IPS-NIHi7 (cell line): ENCODE data around the gene C1QTNF1.
A peak's percentile ranks its signal among the peaks of the same experiment; 100 is the strongest.
"Not testable (repeated sequence)": the region's sequence is repeated elsewhere in the genome, so short reads cannot be mapped to it uniquely, and the experiment has no call there.

Source experiments
- DNase-seq: peaks from one replicate; pipeline ENCODE4 v3.0.0; 2012; ENCODE audit warnings: mixed read lengths; ENCODE audit errors: extremely low spot score

Gene C1QTNF1

DNA sequence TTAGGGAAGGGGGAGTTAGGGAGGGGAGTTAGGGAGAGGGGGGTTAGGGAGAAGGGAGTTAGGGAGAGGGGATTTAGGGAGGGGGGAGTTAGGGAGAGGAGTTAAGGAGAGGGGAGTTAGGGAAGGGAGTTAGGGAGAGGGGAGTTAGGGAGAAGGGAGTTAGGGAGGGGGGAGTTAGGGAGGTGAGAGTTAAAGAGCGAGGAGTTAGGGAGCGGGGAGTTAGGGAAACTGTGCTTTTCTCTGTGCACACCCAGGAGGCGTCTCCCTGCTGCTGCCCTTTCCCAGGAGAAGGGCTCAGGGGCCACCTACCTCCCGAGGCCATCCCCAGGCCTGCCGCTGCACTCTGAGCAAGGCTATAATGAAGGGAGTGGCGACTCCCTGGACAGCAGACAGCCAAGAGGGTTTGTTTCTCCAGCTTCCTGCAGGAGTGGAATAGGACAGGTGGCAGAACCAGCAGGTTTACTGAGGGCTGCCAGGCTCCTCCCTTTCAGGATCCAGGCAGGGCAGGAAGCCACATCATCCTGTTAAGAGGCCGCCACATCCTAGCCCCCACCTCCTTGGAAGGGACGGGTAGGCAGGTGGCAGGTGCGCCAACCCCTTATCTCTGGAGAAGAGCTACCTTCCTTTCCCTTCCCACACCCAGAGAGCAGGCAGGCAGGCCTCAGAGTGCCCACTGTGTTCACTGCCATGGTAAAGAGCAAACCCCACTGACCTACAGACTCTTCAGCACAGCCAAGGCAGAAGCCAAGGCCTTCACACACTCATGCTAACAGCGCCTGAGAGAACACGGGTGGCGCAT is 18.7 kb upstream of the C1QTNF1 start:
- DNase-seq, result no peak

DNA sequence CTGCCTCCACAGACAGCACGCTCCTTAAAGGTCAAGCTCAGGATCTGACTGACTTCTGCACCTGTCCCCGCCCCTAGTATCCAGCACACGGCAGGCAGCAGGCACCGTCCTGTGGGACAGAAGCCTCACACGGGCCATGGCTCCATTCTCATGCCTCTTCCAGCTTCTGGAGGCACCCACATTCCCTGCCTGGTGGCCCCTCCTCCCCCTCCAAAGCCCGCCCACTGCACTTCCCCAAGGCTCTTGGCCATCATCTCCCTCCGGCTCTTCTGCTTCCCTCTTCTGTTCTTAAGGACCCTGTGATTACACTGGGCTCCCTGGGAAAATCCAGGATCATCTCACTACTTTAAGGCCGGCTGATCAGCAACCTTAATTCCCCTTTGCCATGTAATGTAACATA is 17.9 kb upstream of the C1QTNF1 start:
- no peak for DNase-seq

DNA sequence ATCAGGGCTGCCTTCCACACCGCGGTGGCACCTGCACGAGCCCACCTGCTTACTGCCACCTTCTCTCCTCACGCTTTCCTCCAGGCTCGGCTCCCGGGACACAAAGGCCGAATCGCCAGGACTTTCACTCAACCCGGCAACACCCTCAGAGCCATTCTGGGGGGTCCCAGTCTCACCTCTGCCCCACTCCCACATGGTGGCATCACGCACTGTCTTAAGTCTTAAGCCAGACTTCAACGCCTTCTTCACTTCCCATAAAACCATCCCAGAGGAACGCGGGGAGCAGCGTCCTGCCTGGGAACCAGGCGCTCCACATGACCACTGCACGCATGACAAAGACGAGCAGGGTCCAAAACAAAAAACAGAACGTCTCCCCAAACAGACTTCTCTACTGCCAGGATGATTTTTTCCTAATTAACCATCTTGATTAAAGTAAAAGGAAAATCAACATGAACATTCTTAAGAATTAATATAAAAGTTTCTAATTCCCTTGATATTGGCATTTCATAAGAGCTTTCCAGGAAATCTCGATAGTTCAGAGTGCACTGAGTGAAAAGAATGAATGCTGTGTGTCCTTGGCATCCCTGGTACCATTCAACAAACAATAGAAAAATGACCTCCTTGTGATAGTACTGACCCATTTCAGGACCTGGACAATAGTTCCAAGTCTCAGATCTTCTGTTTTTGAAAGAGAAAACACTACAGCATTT is 17.0 kb upstream of the C1QTNF1 start:
- no peak for DNase-seq

DNA sequence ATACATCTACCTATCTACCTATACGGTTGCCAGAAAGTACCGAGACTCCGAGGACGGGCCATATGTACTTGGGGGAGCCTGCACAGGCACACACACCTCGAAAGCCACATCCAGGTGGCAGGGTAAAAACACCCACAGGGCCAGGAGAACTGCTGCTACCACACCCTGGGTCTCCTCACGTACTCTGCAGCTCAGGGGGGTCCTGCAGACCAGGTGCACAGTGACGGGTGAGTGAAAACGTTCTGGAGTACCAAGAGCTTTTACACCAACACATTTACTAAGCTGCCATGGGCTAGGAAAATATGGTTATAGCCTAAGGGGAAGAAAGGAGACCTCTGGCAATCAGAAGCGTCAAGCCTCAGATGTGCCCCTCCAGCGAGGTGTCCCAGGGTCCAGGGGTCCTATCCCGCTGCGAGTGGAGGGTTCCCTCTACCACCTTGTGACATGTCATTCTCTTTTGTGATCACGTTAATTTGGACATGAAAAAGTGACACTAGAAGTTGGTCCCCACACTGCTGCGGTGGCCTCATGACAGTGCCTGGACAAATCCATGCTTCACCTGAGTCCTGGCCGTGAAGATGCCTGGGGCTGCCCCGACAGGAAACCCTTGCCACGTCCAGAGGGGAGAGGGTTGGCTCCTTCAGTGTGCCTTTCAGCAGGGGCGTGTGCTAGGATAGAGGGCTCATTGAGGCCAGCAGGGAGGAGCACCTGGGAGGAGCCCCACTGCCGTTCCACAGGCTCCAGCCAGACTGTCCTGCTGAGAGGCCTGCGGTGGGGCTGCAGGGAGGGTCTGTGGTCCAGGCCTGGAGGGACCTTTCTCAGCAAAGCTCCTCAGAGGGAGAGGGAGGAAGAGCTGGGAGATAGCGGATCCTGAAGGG is 16.2 kb upstream of the C1QTNF1 start:
- no peak for DNase-seq

DNA sequence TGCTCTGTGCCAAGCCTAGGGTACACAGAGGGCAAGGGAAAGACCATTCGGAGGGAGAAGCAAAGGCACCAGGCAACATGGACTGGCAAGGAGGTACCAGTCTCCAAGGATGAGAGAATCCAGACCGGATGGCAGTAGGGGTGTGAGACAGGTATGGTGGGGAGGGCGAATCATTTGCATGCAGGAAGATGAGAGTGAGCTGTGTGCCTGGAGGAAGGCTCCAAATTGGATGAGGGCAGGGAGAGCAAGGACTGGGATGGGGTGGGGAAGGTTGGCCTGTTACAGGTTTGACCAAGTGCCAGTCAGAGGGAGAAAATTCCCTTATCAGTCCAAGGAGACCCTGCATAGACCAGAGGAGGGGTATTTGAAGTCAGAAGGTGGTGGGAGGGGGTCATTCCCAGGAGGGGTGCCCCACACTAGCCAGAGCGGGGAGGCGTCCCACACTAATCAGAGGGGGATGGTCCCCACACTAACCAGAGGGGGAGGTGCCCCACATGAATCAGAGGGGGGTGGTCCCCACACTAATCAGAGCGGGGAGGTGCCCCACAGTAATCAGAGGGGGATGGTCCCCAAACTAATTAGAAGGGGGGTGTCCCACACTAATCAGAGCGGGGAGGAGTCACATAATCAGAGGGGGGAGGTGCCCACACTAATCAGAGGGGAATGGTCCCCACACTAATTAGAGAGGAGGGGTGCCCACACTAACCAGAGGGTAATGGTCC is 15.1 kb upstream of the C1QTNF1 start:
- DNase-seq, result no peak

DNA sequence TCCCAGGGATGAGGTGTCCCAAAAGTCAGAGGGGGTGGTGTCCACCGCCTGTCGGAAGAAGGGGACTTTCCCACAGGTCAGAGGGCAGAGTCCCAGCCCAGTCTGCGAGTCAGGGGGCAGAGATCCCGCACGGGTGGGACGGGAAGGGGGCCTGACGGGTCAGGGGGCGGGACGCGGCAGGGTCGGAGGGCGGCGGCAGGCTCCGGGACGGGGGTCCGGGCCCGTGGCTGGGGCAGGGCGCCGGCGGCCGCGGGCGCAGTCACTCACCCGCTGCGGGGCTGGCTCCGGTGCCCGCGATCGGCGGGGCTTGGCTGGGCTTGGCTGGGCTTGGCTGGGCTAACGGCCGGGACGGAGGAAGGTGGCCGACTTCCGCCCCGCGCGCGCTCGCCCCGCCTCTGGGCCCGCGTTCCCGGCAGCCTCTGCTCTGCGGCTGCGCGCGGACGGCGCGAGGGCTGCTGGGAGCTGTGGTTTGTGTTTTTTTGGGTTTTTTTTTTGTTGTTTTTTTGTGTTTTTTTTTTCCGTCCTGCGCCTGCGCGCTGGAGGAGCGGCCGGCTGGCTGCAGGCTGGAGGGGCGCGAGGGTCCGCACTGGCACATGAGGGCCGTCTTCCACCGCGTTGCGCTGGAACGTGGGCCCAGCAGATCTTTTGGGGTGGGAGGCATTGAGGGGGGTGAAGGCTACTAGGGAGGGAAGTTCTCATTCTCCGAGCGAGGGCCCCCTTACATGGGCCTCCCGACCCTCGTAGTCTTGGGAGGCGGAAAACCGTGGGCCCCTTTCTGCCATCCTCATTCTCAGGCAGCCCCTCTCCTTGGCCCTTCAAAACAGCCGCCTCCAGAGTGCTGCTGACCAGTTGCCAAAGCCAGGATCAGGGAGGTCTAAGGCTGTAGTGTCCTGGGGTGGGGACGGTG is 14.3 kb upstream of the C1QTNF1 start, which contains the start of gene CANT1:
TSS of gene CANT1 (minus strand) at position 368 of the 907 bp plus-strand sequence. CDS start 12,142 bp downstream, outside the sequence.
- peak; percentile 98 for DNase-seq

GRCh38 chr17:79010304-79010646 is 13.7 kb upstream of the C1QTNF1 start:
- DNase-seq, result no peak

- no peak for DNase-seq
Observed at GRCh38 chr17:79011451-79012147, 12.4 kb upstream of the C1QTNF1 start.

GRCh38 chr17:79012563-79013134 is 11.3 kb upstream of the C1QTNF1 start:
- no peak for DNase-seq

- DNase-seq, result no peak
Observed at GRCh38 chr17:79014158-79014758, 9.7 kb upstream of the C1QTNF1 start.

GRCh38 chr17:79017546-79018369 is 6.2 kb upstream of the C1QTNF1 start:
- no peak for DNase-seq

DNA sequence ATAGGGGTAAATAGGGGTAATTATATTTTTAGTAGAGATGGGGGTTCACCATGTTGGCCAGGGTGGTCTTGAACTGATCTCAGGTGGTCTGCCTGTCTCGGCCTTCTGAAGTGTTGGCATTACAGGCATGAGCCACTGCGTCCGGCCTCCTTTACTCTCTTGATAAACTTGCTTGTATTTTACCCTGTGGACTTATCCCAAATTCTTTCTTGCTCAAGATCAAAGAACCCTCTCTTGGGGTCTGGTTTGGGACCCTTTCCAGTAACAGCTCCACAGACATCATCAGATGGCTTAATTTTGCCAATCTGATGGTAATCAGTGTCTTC is 5.6 kb upstream of the C1QTNF1 start:
- no peak for DNase-seq

DNA sequence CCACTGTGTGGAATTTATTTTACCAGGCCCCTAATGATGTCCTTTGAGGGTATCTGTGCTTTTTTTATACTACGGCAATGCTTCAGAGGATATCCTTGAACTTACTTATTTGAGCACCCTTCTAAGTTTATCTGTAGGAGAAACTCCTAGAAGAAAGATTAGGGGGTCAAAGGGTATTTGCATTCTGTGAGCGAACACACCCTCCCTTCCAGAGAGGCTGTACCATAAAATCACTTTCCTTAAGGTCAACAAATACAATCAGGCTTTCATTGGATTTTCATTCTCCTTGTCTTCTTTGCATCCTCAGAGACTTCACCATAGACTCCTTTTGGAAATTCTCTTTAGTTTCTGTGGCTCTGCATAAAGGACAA is 4.7 kb upstream of the C1QTNF1 start:
- DNase-seq, result no peak

GRCh38 chr17:79019632-79020584 is 4.1 kb upstream of the C1QTNF1 start:
- DNase-seq, result no peak

GRCh38 chr17:79020631-79021301 is 3.2 kb upstream of the C1QTNF1 start:
- no peak for DNase-seq

DNA sequence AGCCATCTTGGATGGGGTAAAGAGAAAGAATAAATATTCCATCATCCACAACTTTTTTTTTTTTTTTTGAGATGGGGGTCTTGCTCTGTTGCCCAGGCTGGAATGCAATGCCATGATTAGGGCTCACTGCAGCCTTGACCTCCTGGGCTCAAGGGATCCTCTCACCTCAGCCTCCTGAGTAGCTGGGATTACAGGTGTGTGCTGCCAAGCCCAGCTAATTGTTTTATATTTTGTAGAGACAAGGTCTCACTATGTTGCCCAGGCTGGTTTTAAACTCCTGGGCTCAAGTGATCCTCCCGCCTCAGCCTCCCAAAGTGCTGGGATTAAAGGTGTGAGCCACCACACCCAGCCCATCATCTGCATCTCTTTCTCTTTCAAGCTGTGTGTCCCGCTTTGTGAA is 2.0 kb upstream of the C1QTNF1 start:
- DNase-seq, result not testable (repeated sequence)

DNA sequence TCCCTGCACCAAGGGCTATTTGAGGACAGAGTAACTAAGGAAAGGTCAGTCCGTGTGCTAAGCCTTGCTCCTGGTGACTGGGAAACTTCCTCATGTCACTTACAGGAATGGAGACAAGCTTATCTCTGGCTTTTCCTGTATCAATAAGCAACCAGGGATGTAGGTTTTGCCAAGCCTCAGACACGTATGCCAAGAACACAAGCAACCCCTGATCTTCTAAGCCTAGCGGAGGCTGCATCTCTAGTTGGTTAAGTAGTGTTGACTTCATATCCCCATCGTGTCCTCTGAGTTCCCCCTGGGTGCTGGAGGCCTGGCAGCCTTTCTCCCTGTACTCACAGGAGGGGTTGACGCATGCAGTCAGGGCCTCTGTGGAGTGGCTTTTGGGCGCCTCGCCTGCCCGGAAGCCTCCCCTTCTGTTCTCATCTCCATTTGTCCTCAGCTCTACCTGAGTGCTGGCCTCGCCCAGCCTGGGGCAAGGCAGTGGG is 1.4 kb upstream of the C1QTNF1 start:
- DNase-seq, result no peak
